NCI-H1694 treated with DMSO at 0.1 percent for 48 hours (cell line): ENCODE data around the gene ATG2A.

Experiments used
- DNase-seq: peaks from one replicate; lab custom pipeline; 2025; lab: John Stamatoyannopoulos, UW

Gene ATG2A

GRCh38 chr11:64916775-64917662, at the start of gene ATG2A:
TSS of gene ATG2A (minus strand) at chr11:64917209. CDS start at chr11:64917135, 74 bp downstream.
- peak; percentile 98 for DNase-seq

- no peak for DNase-seq
Measured at GRCh38 chr11:64963072-64963631, 46.1 kb upstream of the ATG2A start.

GRCh38 chr11:64960719-64961118, 43.7 kb upstream of the ATG2A start:
- DNase-seq, result no peak

- DNase-seq, result no peak
Measured at GRCh38 chr11:64959498-64959897, 42.5 kb upstream of the ATG2A start.

GRCh38 chr11:64954201-64954600, 37.2 kb upstream of the ATG2A start:
- no peak for DNase-seq

- no peak for DNase-seq
Measured at GRCh38 chr11:64951529-64951928, 34.5 kb upstream of the ATG2A start.

- no peak for DNase-seq
Measured at GRCh38 chr11:64947208-64947814, 30.3 kb upstream of the ATG2A start.

GRCh38 chr11:64936539-64936938, 19.5 kb upstream of the ATG2A start:
- no peak for DNase-seq

- peak; percentile 28 for DNase-seq
Measured at GRCh38 chr11:64935359-64936081, 18.5 kb upstream of the ATG2A start, which contains the start of gene GPHA2. TSS of gene GPHA2 (minus strand) at chr11:64935893. CDS start at chr11:64935460, 433 bp downstream.

- DNase-seq, result no peak
Measured at GRCh38 chr11:64934682-64935358, 17.8 kb upstream of the ATG2A start.

GRCh38 chr11:64933935-64934681, 17.1 kb upstream of the ATG2A start:
- DNase-seq, result no peak

GRCh38 chr11:64933213-64933934, 16.4 kb upstream of the ATG2A start:
- DNase-seq, result no peak

- DNase-seq, result no peak
Measured at GRCh38 chr11:64932324-64932723, 15.3 kb upstream of the ATG2A start.

GRCh38 chr11:64931290-64931689, 14.3 kb upstream of the ATG2A start:
- DNase-seq, result no peak

GRCh38 chr11:64930340-64930739, 13.3 kb upstream of the ATG2A start:
- DNase-seq, result no peak

- DNase-seq, result no peak
Measured at GRCh38 chr11:64929625-64930024, 12.6 kb upstream of the ATG2A start.

GRCh38 chr11:64928957-64929356, 11.9 kb upstream of the ATG2A start:
- DNase-seq, result no peak

GRCh38 chr11:64926689-64927088, 9.7 kb upstream of the ATG2A start:
- DNase-seq, result no peak

GRCh38 chr11:64925536-64926436, 8.8 kb upstream of the ATG2A start:
- no peak for DNase-seq
